ENCODE data around the gene PIAS4. TPM values are rescaled to one million over a fixed set of nuclear protein-coding genes. Genes with fewer than 3 reads are reported as not detected.

Gene PIAS4
- total RNA-seq, 1 donor from 2014 or later = 17.0 TPM

DNA sequence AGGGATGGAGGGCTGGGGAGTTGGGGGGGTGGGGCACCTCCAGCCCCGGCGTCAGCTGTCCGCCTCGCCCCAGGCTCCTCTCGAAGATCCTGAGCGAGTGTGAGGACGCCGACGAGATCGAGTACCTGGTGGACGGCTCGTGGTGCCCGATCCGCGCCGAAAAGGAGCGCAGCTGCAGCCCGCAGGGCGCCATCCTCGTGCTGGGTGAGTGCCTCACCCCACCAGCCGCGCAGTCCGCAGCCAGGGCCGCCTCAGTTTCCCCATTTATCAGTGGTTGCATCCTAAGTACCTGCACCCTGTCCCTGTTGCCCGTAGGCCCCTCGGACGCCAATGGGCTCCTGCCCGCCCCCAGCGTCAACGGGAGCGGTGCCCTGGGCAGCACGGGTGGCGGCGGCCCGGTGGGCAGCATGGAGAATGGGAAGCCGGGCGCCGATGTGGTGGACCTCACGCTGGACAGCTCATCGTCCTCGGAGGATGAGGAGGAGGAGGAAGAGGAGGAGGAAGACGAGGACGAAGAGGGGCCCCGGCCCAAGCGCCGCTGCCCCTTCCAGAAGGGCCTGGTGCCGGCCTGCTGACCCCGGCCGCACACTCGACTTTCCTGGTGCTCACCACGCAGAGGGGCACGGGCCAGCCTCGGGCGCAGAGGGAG lies 29.9 kb downstream of the PIAS4 start:
- H3K4me1 Mint-ChIP-seq = no peaks in the 10 kb centered on the region
- no peak overlapping the region for H3K4me3 Mint-ChIP-seq
- Histone ChIP-seq H3K27ac (no peak overlapping the region), H2AFZ (replicated peaks) (no peak overlapping the region), H3K79me2 (ENCODE audit: low read depth) (no peaks in the 10 kb centered on the region), H3K9me3 (ENCODE audit: low read depth) (no peaks in the 10 kb centered on the region), H3K36me3 (no peaks in the 10 kb centered on the region), H3K4me3 (no peak overlapping the region), H3K27me3 (no peaks in the 10 kb centered on the region), H4K20me1 (ENCODE audit: low read depth) (no peaks in the 10 kb centered on the region), H3F3A (ENCODE audit: low read depth) (no peaks in the 10 kb centered on the region), H3K9ac (no peak overlapping the region), H3K4me2 (no peak overlapping the region), H3K4me1 (no peaks in the 10 kb centered on the region)
- peaks cover 2% of the 10 kb centered on the region for H3K27me3 Mint-ChIP-seq (ENCODE audit: insufficient read depth, low read depth)
- no peaks in the 10 kb centered on the region for H3K9me3 Mint-ChIP-seq
- peaks cover 9% of the 10 kb centered on the region for H3K36me3 Mint-ChIP-seq
- DNase-seq (ENCODE audit: low spot score) = no peak
- no peak overlapping the region for H3K27ac Mint-ChIP-seq
- TF ChIP-seq, protein P1, sequence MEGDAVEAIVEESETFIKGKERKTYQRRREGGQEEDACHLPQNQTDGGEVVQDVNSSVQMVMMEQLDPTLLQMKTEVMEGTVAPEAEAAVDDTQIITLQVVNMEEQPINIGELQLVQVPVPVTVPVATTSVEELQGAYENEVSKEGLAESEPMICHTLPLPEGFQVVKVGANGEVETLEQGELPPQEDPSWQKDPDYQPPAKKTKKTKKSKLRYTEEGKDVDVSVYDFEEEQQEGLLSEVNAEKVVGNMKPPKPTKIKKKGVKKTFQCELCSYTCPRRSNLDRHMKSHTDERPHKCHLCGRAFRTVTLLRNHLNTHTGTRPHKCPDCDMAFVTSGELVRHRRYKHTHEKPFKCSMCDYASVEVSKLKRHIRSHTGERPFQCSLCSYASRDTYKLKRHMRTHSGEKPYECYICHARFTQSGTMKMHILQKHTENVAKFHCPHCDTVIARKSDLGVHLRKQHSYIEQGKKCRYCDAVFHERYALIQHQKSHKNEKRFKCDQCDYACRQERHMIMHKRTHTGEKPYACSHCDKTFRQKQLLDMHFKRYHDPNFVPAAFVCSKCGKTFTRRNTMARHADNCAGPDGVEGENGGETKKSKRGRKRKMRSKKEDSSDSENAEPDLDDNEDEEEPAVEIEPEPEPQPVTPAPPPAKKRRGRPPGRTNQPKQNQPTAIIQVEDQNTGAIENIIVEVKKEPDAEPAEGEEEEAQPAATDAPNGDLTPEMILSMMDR (IDR thresholded peaks at IDR 0.05) = no peak
- TF ChIP-seq EZH2 (IDR thresholded peaks at IDR 0.05) = no peak
- no peak for TF ChIP-seq EZH2phosphoT487 (IDR thresholded peaks at IDR 0.05)

DNA sequence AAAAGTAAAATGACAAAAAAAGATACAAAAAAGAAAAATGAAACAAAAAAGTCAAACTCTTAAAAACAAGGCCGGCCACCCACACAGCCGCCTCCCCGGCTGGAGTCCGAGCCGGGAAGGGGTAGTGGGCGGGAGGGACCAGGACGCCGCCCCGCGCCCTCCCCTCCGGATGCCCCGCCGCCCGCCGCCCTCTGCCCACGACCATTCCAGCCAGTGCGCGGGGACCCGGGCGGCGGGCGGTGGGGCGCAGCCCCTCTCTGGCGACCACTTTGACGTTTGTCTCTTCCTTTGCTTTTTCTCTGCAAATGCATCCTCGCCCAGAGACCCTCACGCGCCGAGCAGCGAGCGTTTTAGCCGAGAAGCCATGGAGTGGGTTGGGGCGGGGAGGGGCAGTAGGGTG lies 30.5 kb downstream of the PIAS4 start:
- Mint-ChIP-seq H3K27ac (no peak overlapping the region), H3K36me3 (peaks cover 9% of the 10 kb centered on the region), H3K4me1 (no peaks in the 10 kb centered on the region), H3K27me3 (ENCODE audit: insufficient read depth, low read depth) (peaks cover 2% of the 10 kb centered on the region), H3K4me3 (no peak overlapping the region), H3K9me3 (no peaks in the 10 kb centered on the region)
- Histone ChIP-seq H3K27me3 (no peaks in the 10 kb centered on the region), H3K27ac (no peak overlapping the region), H3K4me1 (no peaks in the 10 kb centered on the region), H3K4me3 (no peak overlapping the region), H3K4me2 (no peak overlapping the region), H4K20me1 (ENCODE audit: low read depth) (no peaks in the 10 kb centered on the region), H3K9me3 (ENCODE audit: low read depth) (no peaks in the 10 kb centered on the region), H2AFZ (replicated peaks) (no peak overlapping the region), H3K36me3 (no peaks in the 10 kb centered on the region), H3K79me2 (ENCODE audit: low read depth) (no peaks in the 10 kb centered on the region), H3F3A (ENCODE audit: low read depth) (peaks cover 3% of the 10 kb centered on the region), H3K9ac (no peak overlapping the region)
- DNase-seq (ENCODE audit: low spot score) = no peak
- no peak for TF ChIP-seq EZH2 (IDR thresholded peaks at IDR 0.05)
- no peak for TF ChIP-seq EZH2phosphoT487 (IDR thresholded peaks at IDR 0.05)
- TF ChIP-seq, protein P1 (IDR thresholded peaks at IDR 0.05) = no peak

DNA sequence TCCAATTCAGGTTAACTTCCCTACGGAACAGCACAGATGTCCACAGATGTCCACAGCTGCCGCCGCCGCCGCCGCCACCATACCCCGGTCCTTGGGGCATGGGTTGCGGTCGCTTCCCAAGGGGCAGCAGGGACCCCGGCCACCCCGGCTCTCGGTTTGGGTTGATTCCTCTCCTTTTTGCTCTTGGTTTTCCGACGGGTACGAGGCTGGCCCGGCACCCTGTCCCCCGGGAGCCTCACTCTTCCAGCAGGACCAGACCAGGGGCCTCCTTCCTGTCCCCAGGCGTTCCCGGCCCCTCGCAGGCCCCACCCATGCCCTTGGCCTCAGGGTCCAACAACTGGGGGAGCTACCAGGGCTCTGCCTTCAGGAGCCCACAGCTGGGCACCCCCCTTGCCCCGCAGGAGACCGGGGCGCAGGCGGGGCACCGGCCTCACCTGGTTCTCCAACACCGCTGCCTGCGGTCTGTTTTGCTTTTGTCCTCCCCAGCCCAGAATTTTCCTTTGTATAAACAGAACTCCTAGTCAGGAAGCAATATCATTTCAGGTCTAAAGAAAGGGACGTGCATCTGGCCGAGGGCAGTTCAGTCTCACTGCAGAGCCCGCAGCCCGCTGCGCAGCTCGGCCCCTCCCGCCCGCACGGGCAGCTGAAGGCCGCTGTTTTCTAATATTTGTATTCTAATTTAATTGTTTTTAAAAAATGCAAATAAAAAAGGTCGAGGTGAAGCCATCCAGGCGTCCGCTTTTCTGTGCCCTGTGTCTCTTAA lies 31.3 kb downstream of the PIAS4 start:
- H3K4me3 ChIP-seq = no peak overlapping the region
- no peak overlapping the region for H3K4me3 Mint-ChIP-seq
- no peak overlapping the region for H3K9ac ChIP-seq
- no peaks in the 10 kb centered on the region for H3K4me1 Mint-ChIP-seq
- H3K4me2 ChIP-seq = no peak overlapping the region
- TF ChIP-seq, protein P1 (IDR thresholded peaks at IDR 0.05) = no peak
- TF ChIP-seq EZH2 (IDR thresholded peaks at IDR 0.05) (no peak), EZH2phosphoT487 (IDR thresholded peaks at IDR 0.05) (no peak)
- H3K9me3 Mint-ChIP-seq = no peaks in the 10 kb centered on the region
- H3K36me3 ChIP-seq = no peaks in the 10 kb centered on the region
- H3K27me3 ChIP-seq = no peaks in the 10 kb centered on the region
- peaks cover 2% of the 10 kb centered on the region for H3K27me3 Mint-ChIP-seq (ENCODE audit: insufficient read depth, low read depth)
- no peaks in the 10 kb centered on the region for H3K9me3 ChIP-seq (ENCODE audit: low read depth)
- no peak overlapping the region for H3K27ac Mint-ChIP-seq
- H3K4me1 ChIP-seq = no peaks in the 10 kb centered on the region
- peaks cover 9% of the 10 kb centered on the region for H3K36me3 Mint-ChIP-seq
- peaks cover under 1% of the 10 kb centered on the region for H4K20me1 ChIP-seq (ENCODE audit: low read depth)
- DNase-seq (ENCODE audit: low spot score) = no peak
- H3K27ac ChIP-seq = no peak overlapping the region
- H2AFZ ChIP-seq (replicated peaks) = no peak overlapping the region
- H3K79me2 ChIP-seq (ENCODE audit: low read depth) = no peaks in the 10 kb centered on the region
- H3F3A ChIP-seq (ENCODE audit: low read depth) = peaks cover 6% of the 10 kb centered on the region
